DMS114 treated with DMSO at 0.1 percent for 48 hours (cell line): ENCODE data around the gene MRPL20.
"Not testable (repeated sequence)": the region's sequence is repeated elsewhere in the genome, so short reads cannot be mapped to it uniquely, and the experiment has no call there.

Experiments used
- DNase-seq: peaks from one replicate; lab custom pipeline; 2025; ENCODE audit not compliant: unreplicated experiment; lab: John Stamatoyannopoulos, UW

The MRPL20 gene

DNA sequence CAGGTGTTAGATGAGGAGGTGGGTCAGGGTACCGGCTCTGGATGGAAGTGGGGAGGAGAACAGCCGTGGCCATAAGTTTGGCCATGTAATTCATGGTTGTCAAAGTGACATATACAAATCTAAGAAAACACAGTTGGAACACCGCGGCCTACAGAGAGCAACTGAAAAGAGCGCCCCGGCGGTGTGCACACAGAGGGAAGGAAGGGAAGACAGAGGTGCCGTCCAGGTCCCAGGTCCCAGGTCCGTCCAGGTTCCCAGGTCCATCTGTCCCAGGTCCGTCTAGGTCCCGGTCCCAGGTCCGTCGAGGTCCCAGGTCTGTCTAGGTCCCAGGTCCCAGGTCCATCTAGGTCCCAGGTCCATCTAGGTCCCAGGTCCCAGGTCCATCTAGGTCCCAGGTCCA lies 4.5 kb upstream of the MRPL20 start:
- no peak for DNase-seq

DNA sequence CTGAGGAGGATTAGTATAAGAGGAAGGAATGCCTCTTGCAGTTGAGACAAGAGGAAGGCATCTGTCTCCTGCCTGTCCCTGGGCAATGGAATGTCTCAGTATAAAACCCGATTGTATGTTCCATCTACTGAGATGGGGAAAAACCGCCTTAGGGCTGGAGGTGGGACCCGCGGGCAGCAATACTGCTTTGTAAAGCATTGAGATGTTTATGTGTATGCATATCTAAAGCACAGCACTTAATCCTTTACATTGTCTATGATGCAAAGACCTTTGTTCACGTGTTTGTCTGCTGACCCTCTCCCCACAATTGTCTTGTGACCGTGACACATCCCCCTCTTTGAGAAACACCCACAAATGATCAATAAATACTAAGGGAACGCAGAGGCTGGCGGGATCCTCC lies 3.1 kb upstream of the MRPL20 start:
- DNase-seq = not testable (repeated sequence)

DNA sequence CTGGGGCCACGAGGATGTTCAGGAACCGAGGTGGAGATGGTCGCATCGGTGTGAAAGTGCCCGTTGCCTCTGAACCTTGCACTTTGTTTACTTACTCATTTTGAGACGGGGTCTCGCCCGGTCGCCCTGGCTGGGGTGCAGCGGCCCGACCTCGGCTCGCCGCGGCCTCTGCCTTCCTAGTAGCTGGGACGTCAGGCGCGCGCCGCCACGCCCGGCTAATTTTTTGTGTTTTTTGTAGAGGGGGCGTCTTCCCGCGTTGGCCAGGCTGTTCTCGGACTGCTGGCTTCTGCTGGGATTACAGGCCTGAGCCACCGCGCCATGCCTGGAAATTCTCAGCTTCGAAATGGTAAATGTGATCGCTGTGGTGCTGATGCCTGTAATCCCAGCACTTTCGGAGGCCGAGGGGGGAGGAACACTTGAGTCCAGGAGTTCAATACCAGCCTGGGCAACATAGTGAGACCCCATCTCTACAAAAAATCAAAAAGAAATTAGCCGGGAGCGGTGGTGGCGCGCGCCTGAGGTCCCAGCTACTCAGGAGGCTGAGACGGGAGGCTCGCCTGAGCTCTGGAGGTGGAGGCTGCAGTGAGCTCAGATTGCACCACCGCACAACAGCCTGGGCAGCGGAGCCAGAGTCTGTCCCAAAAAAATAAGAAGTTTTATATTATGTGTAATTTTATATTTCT lies 684 bp upstream of the MRPL20 start:
- DNase-seq = no peak

DNA sequence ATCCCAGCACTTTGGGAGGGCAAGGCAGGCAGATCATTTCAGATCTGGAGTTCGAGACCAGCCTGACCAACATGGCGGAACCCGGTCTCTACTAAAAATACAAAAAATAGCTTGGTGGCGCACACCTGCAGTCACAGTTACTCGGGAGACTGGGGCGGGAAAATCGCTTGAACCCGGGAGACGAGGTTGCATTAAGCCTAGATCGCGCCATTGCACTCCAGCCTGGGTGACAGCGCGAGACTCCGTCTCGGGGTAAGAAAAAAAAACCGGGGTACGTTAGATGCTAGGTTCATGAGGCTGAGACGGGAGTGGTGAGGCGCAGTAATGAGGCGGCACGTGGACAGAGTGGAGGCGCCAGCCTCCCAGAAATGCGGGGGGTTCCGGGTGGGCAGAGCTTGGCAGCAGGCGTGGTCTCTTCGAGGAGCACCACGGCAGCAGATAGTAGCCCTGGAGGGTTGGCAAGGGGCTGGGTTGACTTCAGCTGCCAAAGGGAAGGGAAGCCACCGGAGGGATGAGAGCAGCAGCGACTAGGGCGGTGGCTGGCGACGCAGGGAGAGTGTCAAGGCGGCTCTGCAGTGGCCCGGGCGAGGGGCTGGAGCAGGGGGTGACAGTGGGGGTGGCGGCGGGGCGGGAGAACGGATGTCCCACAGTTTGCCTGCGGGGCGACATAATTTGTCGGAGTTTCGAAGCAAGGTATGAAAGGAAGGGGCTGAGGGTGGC lies 832 bp downstream of the MRPL20 start:
- DNase-seq = no peak

DNA sequence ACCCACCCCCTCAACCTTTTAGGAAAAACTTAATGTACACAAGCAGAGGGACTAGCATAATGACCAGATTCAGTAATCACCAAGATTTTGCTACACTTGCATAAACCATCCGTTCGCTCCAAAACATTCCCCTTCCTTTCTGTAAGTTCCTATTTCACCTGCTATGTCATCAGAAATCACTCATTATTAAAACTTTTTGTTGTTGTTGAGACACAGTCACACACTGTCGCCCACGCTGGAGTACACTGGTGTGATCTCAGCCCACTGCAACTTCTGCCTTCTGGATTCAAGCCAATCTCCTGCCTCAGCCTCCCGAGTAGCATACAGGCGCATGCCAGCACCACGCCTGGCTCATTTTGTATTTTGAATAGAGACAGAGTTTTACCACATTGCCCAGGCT lies 3.4 kb downstream of the MRPL20 start:
- no peak for DNase-seq

DNA sequence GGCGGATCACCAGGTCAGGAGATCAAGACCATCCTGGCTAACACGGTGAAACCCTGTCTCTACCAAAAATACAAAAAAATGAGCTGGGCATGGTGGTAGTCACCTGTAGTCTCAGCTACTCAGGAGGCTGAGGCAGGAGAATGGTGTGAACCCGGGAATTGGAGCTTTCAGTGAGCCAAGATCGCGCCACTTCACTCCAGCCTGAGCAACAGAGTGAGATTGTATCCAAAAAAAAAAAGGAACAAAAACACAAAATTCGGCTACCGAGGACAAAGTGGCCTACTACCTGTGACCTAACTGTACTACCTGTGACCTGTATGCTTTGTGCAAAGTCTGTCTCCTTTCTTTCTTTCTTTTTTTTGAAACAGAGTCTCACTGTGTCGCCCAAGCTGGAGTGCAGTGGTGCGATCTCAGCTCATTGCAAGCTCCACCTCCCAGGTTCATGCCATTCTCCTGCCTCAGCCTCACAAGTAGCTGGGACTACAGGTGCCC lies 4.1 kb downstream of the MRPL20 start:
- not testable (repeated sequence) for DNase-seq

DNA sequence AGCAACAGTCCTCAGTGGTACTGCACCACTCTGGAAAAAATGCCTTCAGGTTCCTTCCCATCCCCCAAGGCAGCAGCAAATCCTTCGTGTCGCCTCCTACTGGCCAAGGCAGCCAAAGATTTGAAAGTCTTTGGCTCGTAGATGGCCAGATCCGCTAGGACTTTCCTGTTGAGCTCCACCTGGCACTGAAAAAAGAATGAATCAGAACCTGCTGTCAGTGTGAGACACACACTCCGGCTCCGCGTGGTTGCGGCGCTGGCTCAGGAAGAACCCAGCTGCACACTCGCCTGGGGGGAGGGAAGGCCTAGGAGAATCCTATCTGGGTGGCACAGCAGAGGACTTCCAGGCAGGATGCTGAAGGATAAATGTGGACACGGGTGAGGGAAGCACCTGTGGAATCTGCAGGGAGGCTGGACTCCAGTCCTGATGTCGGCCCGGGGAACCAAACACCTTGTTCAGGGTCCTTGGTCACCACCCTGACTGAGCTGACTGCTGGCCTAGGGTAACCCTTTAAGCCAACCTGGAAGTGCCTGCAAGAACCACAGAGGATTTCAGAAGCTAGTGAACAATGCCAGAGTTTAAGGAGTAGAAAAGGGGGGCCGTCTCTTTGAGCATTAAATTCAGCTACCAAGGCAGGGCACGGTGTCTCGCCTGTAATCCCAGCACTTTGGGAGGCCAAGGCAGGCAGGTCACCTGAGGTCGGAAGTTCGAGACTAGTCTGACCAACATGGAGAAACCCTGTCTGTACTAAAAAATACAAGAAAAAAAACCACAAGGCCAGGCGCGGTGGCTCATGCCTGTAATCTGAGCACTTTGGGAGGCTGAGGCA lies 4.8 kb downstream of the MRPL20 start:
- DNase-seq = peak; percentile 41

DNA sequence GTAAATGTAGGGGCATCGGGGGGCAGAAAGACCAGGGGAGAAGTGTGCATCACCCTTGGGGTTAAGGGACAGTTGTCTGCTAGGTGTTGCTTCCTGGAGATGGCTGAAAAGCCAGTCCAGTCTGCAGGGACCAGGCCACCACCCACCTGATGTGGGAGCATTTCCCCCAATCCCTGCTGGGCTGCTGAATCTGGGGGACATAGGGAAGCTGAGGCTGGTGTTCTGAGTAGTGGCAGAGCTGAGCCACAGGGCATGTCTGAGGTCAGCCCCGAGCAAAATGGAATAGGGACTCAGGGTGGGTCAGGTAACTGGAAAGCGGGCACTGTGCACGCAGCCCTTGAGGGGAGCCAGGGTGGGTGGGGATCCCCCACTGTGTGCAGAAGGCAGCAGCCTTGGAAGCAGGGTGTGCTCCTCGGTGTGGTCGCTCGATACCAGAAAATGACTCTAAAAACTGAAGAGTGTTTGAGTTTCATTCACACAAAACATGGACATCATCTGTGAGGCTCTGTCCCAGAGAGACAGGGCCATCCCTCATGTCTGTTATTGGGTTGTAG lies 5.6 kb downstream of the MRPL20 start:
- DNase-seq = no peak

DNA sequence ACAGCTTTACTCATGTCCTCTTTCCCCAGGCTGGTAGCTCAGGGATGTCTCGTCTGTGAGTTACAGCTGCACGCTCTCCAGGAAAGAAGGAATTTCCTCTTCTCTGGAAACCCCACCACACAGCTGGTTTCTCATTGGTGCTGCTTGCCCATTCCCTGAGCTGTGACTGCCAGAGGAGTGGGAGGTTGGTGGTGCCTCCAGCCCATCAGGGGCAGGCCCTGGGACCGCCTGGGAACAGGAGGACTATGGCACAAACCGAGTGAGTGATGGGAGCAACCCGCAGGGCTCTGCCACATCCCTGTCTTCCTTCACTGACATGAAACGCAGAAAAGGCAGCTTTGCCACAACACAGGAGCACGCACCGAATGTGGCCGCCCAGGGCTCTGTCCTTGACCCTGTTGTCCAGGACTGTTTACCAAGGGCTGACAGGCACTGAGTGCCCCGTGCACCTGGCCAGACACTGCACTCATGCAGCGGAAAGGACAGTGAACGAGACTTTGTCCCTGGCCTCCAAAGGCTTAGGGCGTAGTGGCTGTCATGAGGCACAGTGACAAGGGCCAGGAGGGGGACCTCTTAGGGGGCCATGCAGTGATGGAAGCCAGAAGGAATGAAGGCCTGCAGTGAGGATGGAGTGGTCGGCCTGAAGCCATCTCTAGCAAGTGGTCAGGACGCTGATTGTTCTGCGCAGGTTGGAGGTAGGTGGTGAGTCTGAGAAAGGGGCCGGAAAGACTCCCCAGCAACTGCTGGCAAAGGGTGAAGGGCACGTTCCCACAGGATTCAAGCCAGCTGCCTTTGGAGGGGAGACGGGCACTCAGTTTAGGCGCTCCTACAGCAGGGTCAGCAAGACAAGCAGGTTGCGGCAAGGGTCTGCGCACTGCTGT lies 6.3 kb downstream of the MRPL20 start:
- DNase-seq = no peak

DNA sequence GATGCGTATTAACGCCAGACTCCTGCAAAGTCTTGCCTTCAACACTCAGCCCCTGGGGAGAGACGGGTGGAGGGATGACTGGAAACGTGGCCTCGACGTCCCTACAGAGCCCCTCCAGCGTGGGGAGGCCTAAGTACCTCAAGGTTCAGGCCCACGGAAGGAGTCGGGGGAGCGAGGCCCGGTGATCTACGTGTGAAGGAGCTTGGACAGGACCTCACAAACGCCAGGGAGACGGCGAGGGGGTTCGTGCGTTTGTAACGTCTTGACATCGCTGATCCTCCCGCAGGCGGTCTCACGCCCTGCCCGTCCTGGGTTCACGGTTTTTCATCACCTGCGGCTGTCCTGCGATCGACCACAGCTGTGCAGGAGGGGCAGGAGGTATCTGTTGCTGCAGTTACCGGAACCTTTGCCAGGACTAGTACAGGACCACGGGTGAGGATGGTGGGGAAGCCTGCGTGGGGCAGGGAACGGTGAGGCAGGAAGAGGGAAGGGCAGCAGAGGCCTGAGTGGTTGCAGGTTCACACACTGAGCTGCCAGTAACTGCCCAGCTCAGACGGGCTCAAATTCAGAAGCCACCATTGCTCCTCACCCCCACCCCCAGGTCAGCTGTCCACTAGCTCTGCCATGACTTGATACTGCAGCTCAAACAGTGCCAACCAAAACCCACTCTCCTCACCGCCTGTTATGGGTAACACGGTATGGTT lies 7.1 kb downstream of the MRPL20 start:
- DNase-seq = no peak

DNA sequence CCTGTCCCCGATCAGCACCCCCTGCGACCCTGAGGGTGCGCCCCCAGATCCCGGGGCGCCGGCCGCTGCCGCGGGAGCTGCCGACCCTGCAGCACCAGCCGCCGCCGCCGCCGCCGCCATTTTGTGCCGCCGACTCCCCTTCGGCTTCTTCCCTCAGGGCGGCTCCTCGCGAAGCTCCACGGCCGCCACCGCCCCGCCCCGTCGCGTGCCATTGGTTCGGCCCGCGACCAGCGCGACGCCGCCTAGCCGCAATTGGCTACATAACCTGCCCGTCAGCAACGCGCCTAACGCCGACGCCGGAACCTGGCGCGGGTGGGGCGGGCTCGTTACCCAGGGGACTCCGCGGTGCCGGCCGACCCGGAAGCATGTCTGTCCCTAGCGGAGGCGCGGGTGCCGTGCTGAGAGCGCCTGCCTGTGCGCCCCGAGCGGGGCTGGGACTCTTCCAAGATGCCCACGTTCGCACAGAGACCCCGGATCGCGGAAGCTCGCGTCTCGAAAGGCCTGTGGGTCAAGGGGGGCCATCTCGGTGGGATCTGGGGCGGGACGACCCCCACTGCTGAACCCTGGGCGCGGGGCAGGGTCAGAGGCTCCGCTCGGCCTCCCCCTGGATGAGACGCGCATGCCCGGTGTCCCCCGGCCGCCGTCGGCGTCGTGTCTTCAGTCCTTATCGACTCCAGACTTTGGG lies 7.8 kb downstream of the MRPL20 start, which contains the start of gene CCNL2:
TSS of gene CCNL2 (minus strand) at position 149 of the 685 bp plus-strand sequence. CDS start at position 120, 29 bp downstream.
- peak; percentile 92 for DNase-seq

DNA sequence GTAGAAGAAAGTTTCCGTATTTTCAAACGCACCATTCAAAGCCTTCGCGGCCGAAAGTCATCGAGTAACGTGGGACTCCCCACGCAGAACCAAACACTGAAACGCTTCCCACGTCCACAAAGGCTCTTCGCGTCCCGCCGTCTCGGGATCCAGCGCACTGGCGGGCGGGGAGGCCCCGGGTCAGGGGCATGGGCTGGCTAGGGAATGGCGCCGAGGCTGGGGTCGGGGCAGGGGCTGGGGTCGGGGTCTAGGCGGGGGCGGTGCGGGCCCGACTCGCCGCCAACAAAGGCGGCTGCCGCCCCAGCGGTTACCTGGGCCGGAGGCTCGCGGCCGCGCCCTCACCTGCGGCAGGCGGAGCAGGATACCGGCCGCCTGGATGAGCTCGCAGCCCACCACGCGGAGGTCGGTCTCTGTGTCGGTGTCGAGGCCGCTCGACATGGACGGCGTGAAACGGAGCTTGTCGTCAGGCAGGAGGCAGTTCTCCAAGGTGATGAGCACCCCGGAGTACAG lies 8.4 kb downstream of the MRPL20 start:
- no peak for DNase-seq

DNA sequence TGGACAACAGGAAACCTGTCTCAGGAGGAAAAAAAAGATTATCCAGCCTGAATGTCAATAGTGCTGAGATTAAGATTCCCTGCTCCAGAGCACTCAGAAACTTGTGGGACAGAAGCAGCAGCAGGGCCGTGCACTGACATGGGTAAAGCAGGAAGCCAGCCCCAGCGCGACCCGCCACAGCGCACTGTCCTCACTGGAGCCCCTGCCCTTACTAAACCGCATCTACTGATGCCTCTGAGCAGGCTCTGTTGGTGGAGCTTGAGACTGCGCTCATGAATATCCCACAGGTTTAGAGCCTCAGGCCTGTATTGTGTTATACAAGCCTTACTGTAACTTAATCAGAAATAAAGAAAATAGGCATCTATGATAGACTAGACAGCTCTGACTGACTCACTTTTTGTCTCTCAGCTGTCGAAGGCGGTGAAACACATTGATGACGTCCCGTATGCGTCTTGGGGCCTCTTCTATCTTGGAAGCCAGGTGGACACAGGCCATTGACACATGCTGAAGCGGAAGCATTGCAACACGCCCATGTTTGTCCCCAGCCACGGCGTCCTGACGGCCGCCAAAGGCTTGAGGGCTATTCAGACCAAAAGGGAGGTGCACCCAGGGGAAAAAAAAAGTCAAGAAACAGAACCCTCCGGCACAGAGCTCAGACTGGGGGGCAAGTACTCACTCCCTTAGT lies 9.1 kb downstream of the MRPL20 start:
- no peak for DNase-seq

DNA sequence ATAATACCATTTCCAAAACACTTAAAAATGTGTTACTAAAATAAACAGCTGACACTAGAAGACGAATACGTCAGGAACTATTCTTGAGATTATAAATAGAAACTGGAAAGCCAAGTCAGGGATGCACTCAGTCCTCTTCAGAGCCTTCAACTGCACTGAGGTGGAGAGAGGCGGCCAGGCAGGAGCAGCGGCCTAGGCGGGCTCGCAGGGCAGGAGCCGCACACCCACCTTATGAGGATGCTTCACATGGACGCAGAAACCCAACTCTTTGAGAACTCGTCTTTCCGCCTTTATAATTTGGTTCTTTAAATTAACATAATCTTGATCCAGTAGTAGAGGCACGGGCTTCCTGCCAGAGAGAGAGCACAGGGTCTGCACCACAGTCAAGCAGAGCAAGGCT lies 11.9 kb downstream of the MRPL20 start:
- DNase-seq = no peak

DNA sequence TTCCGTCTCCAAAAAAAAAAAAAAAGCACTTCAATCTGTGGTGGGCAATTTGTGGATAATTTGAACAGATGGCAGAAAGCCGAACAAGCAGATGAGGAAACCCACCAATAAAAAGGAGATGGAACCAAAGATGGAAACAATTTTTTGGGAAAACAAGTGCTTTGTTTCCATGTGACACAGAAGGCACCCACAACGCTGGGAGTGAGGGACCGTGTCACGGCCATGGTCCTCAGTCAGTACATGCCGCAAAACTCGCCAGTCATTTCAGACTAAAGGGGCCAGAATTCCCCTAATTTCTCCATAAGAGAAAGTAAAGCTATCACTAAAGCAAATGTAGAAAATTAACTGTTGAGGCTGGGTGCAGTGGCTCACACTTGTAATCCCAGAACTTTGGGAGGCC lies 13.0 kb downstream of the MRPL20 start:
- DNase-seq = no peak

DNA sequence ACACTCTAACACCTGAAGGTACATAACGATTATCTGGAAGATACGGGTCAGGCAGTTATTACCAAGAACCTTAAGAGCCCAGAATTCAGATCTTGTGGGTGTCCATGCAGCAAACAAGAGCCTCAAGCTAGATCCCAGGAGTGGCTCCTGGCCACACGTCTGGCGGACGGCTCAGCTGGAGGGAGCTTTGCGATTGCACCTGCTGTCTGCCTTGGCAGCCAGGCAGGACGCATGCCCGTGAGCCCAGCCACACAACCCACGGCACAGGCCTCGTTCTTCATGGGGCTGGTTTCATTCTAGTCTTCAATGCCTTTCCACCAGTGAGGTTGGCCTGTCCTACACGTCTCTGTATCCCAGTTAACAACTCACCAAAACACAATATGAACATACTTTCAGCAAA lies 13.7 kb downstream of the MRPL20 start:
- no peak for DNase-seq

DNA sequence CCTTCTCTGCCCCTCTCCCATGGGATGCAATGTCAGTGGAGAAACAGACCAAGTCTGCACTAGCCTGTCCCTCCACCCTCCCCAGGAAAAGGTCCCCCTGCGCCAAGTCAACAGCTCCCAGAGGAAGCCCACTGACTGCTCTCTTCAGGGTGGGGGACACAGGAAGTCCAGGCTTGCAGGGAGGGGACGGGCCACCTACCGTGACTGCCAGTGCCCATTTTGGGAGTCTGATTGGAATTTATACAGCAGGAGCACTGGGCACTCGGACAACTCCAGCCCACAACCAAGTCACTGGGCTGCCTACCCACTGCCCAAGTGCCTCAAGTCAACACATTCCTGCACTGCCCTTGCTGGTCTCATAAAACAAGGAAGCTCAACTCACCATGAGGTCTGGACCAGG lies 14.1 kb downstream of the MRPL20 start:
- DNase-seq = no peak

DNA sequence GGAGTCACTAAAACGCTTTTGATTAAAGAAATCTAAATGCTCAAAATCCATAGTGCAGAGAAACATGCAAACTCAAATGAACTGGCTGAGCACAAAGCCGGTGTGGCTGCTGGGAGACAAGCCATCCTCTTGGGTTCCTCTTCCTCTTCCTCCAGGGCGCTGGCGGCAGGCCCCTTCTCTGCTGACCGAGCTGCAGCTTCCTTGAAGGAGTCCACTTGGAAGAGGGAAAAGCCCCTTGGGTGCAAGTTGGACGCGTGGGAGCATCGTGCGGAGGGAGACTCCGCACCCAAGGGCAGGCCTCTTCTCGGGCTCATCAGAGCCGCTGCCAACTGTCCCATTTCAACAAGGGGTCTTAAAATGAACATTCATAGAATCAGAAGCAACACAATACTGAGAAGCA lies 15.9 kb downstream of the MRPL20 start:
- DNase-seq = no peak
